Esophagus squamous epithelium (tissue), 4 donors: ENCODE data around the gene CTTN.

Experiments used
- CTCF ChIP-seq, 6 experiments: fragments of 450-650 bp in 4 of 6; fragments of 200-600 bp in 2 of 6; sonication (generic) in 2 of 6; IDR thresholded peaks; one replicate each; pipeline ENCODE4 v1.5.1; 2016 to 2019; ENCODE audit warnings: antibody characterized with exemption in 6 of 6, mild to moderate bottlenecking in 4 of 6, moderate library complexity in 4 of 6
- POLR2A ChIP-seq, 4 donors: fragments of 450-650 bp; IDR thresholded peaks; one replicate each; pipeline ENCODE4 v1.6.1; 2017; ENCODE audit warnings: antibody characterized with exemption in 4 of 4, mild to moderate bottlenecking in 4 of 4, moderate library complexity in 3 of 4

DNA sequence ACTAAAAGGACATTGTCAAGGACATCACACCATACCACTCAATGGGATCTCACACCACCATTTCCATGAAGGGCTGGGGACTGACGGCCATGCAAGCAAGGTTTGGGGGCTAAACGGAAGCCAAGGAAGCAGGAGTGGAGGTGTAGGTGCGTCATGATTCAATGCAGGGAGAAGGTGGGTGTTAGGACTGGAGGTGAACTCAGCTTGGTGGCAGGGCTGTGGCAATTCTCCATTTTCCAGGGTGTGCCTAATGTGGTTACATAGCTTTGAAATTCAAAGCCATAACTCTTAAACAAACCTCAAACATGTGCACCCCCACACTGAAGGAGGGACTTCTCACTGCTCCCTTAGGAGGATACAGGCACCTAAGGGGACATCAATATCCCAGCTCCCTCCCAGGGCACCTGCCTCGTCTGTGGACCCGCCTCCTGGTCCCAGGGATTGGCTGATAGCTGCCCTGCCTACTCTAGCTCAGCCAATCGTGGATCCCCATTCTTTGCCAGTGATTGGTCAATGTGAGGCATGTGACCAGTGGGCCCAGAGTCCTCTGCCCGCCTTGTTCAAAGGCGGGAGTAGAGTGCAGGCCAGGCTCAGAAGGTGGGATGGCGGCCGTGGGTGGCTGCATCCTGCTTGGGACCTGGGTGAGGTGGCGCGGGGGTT, 64.6 kb downstream of the CTTN start:
- no peak for TF ChIP-seq POLR2A (IDR thresholded peaks at IDR 0.05)
- TF ChIP-seq CTCF (IDR thresholded peaks at IDR 0.05) = no peak
